Parietal lobe (tissue), 2 donors: ENCODE measurements around the gene ZNF26. TPM values are rescaled to one million over a fixed set of nuclear protein-coding genes. Genes with fewer than 3 reads are reported as not detected.

Source experiments
- small RNA-seq: library from RNA; depleted of rRNA; stranded (forward); fragments of <200 nt; gene quantifications from one replicate; pipeline ENCODE3, GENCODE V24; 2014; ENCODE audit warnings: low replicate concordance
- total RNA-seq: library from RNA; depleted of rRNA; stranded (reverse); fragments of >200 nt; gene quantifications from one replicate; pipeline ENCODE4 v1.2.3, GENCODE V29; 2014

The ZNF26 gene, protein sequence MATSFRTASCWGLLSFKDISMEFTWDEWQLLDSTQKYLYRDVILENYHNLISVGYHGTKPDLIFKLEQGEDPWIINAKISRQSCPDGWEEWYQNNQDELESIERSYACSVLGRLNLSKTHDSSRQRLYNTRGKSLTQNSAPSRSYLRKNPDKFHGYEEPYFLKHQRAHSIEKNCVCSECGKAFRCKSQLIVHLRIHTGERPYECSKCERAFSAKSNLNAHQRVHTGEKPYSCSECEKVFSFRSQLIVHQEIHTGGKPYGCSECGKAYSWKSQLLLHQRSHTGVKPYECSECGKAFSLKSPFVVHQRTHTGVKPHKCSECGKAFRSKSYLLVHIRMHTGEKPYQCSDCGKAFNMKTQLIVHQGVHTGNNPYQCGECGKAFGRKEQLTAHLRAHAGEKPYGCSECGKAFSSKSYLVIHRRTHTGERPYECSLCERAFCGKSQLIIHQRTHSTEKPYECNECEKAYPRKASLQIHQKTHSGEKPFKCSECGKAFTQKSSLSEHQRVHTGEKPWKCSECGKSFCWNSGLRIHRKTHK
- total RNA-seq, result 32.2 TPM

DNA sequence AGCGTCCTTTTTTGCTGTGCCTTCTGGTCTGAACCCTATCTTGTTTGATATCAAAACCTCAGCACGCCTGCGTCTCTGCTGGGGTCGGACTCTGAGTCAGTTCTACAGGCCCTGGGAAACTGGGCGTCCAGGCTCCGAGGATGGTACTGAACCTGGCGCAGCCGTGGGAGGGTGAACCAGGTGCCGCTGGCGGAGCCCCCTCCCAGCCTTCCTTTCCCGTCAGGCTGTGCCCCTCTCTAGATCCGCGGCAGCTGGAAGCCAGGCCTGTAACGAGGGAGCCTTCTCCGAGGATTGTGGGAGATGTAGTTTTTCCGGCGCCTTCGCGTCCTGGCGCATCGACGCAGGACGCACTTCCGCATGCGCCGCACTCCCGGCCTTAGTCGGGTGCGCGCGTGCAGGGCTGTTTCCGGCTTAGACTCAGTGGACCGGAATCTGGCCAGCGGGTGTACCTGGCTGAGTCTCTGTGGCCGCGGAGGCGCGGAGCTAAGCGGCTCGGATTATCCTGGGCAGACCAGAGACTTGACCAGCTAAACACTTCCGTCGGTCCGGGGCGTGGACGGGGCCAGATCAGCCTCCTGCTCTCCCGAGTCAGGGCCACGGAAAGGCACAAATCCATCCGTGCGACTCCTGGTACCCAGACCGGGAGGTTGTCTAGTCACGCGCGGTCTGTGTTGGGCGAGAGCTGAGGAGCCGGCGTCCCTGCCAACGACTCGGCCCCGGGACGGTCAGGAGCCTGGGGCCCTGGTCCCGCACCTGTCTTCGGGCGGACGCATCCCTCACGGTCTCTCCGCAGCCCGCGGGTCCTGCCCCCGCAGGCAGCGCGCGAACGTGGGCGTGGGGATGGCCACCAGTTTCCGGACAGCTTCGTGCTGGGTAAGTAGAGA is at the start of gene ZNF26:
Gene ZNF26 (plus strand): TSS at position 367 of the 884 bp plus-strand sequence. CDS start 474 bp downstream, at position 841.

DNA sequence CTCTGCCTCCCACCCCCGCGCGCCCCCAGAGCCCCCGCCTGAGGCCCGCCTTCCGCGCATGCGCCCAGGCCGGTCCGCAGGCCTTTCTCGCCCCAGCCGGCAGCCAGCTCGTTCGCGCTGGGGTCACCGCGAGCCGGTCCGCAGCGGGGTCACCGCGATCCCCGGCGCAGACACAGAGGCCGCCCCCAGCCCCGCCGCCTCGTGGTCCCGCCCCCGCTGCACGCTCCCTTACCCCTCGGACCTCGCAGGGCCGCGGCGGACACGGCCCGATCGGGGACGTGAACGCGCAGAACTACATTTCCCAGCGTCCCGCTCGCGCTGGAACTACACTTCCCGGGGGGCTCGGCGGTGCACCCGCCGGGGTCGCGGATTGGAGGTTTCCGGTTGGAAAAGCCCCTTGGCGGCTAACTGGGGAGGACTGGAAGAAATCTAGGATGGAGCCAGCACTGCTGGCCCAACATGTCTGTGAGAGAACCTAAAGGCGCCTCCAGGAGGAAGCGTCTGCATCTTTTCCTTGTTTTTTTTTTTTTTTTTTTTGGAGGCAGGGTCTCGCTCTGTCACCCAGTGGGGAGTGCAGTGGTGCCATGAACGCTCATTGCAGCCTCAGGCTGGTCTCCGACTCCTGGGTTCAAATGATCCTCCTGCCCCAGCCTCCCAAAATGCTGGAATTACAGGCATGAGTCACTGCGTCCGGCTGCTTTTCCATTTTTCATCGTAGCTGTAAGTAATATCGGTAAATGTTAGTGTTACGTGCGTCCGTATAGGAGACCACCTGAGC is 30.0 kb upstream of the ZNF26 start, which contains the start of gene ZNF605:
Gene ZNF605 (minus strand): TSS at position 296 of the 778 bp plus-strand sequence. CDS start 10,671 bp downstream, outside the sequence.

DNA sequence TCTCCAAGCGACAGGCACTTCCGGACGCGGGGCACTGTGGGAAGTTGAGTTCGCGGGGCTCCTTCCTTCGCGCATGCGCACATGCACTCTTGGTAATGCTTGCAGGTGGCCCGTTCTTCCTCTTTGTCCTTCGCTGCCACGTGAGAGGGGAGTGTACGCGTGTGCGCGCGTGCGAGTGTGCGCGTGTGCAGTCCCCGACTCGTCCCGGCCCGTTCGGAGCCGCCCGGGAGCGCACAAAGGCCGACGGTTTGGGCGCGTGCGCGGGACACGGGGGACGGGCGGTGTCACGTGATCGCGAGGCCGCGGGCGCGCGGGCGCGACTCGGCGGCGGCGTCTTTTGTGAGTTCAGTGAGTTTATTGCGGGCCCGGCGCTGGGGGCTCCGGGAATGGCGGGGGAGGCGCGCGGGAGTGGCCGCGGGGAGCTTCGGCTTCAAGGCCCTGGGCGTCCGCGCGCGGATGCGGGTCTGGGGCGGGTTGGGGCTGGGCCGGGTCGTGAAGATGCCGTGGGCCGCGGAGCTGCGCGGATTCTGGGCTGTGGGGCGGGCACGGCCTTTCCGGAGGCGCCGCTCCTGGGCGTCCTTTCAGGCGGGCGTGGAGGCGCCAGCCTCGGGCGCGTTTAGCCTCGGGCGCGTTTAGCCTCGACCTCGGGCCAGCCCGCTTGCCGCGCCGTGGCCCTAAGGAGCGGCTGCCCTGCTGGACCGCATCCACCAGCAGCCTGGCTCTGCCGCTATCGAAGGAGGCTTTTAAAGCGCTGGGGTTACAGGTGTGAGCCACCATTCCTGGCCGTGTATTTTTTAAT is 51.2 kb downstream of the ZNF26 start, which contains the start of gene ZNF84:
Gene ZNF84 (plus strand): TSS at position 303 of the 799 bp plus-strand sequence. CDS start 3,959 bp downstream, outside the sequence.

Small RNAs within 50 kb of the gene (small RNA-seq; reads per million reads assigned to genes)
- not detected for gene RNU4ATAC12P

Other genes with a start within 250 kb of the ZNF26 start
- gene ANKLE2, start 224.5 kb upstream of the ZNF26 start, total RNA-seq, result 82.3 TPM
- 64.2 TPM for gene GOLGA3, start 157.5 kb upstream of the ZNF26 start, total RNA-seq
- 73.2 TPM for gene CHFR, start 98.8 kb upstream of the ZNF26 start, total RNA-seq
- 52.0 TPM for gene ZNF605, start 30.1 kb upstream of the ZNF26 start, total RNA-seq
- 192 TPM for gene ZNF84, start 51.1 kb downstream of the ZNF26 start, total RNA-seq
- 64.5 TPM for gene ZNF140, start 94.6 kb downstream of the ZNF26 start, total RNA-seq
- 30.4 TPM for gene ZNF891, start 143.9 kb downstream of the ZNF26 start, total RNA-seq
- 40.4 TPM for gene ZNF10, start 144.3 kb downstream of the ZNF26 start, total RNA-seq
- 61.7 TPM for gene ZNF268, start 195.1 kb downstream of the ZNF26 start, total RNA-seq
- not detected for gene ANHX, start 249.5 kb downstream of the ZNF26 start, total RNA-seq